HG03442 (cell line): ENCODE data around the gene CYBA.
"Not testable (repeated sequence)": the region's sequence is repeated elsewhere in the genome, so short reads cannot be mapped to it uniquely, and the experiment has no call there.

Experiments
- ATAC-seq: cut with Tn5 transposase; IDR thresholded peaks from one replicate; pipeline ENCODE4 v1.9.1; 2021; ENCODE audit warnings: mild to moderate bottlenecking, moderate library complexity; ENCODE audit not compliant: unreplicated experiment

Gene CYBA

GRCh38 chr16:88616320-88616719 is 34.5 kb downstream of the CYBA start:
- no peak for ATAC-seq

- no peak for ATAC-seq
These were observed 35.9 kb downstream of the CYBA start for GRCh38 chr16:88614818-88615580.

GRCh38 chr16:88613911-88614817 is 36.7 kb downstream of the CYBA start:
- no peak for ATAC-seq

GRCh38 chr16:88613293-88613692 is 37.6 kb downstream of the CYBA start:
- ATAC-seq = no peak

- ATAC-seq = no peak
These were observed 39.7 kb downstream of the CYBA start for GRCh38 chr16:88610909-88611812.

GRCh38 chr16:88610080-88610479 is 40.8 kb downstream of the CYBA start:
- no peak for ATAC-seq

GRCh38 chr16:88609426-88609825 is 41.4 kb downstream of the CYBA start:
- not testable (repeated sequence) for ATAC-seq

GRCh38 chr16:88608076-88608475 is 42.8 kb downstream of the CYBA start:
- no peak for ATAC-seq

- no peak for ATAC-seq
These were observed 44.6 kb downstream of the CYBA start for GRCh38 chr16:88606148-88606757.

- no peak for ATAC-seq
These were observed 45.4 kb downstream of the CYBA start for GRCh38 chr16:88605186-88606147.

- no peak for ATAC-seq
These were observed 48.8 kb downstream of the CYBA start for GRCh38 chr16:88602091-88602490.

GRCh38 chr16:88601313-88602036 is 49.4 kb downstream of the CYBA start:
- no peak for ATAC-seq

GRCh38 chr16:88600539-88600896 is 50.3 kb downstream of the CYBA start:
- no peak for ATAC-seq

GRCh38 chr16:88599825-88600538 is 50.9 kb downstream of the CYBA start:
- no peak for ATAC-seq

GRCh38 chr16:88599092-88599733 is 51.6 kb downstream of the CYBA start:
- no peak for ATAC-seq

- no peak for ATAC-seq
These were observed 52.9 kb downstream of the CYBA start for GRCh38 chr16:88597856-88598491.

- ATAC-seq = no peak
These were observed 54.4 kb downstream of the CYBA start for GRCh38 chr16:88596483-88596882.
